T-helper 17 cell (primary cell): ENCODE measurements around the gene RFESD. TPM values are rescaled to one million over a fixed set of nuclear protein-coding genes. Genes with fewer than 3 reads are reported as not detected.
A peak's percentile ranks its signal among the peaks of the same experiment; 100 is the strongest.

Experiments
- ATAC-seq: fragments of 150-1000 bp; cut with Tn5 transposase; 2 replicates; pipeline ENCODE4 v1.10.0; 2021; ENCODE audit warnings: mild to moderate bottlenecking, moderate library complexity
- DNase-seq, 3 donors: peaks; one replicate each; pipeline versions ENCODE4 v3.0.0 to v3.0.0-alpha.2; 2020 to 2021
- H3K9me3 ChIP-seq: one replicate; pipeline ENCODE4 v1.7.0; 2013; ENCODE audit warnings: low read length, mild to moderate bottlenecking; ENCODE audit not compliant: control insufficient read depth, poor library complexity, severe bottlenecking
- H3K27ac Mint-ChIP-seq: one replicate; pipeline ENCODE4 v1.8.0; 2022; ENCODE audit warnings: mild to moderate bottlenecking, moderate library complexity, mixed read lengths
- H3K27me3 Mint-ChIP-seq: one replicate; pipeline ENCODE4 v1.8.0; 2022; ENCODE audit warnings: mixed read lengths
- H3K36me3 Mint-ChIP-seq: one replicate; pipeline ENCODE4 v1.8.0; 2022; ENCODE audit warnings: low read depth, mixed read lengths
- H3K4me1 Mint-ChIP-seq: one replicate; pipeline ENCODE4 v1.8.0; 2022; ENCODE audit warnings: mild to moderate bottlenecking, mixed read lengths
- H3K4me3 Mint-ChIP-seq: one replicate; pipeline ENCODE4 v1.8.0; 2022; ENCODE audit warnings: mild to moderate bottlenecking, moderate library complexity, mixed read lengths
- total RNA-seq, 4 donors: library from RNA in 2 of 4; stranded (reverse) in 2 of 4; gene quantifications; one replicate each; pipeline ENCODE4 v1.2.3 and lab custom pipeline; 2022 to 2026

The RFESD gene
- total RNA-seq, 2 donors from 2014 or later: 2.8 to 2.9 TPM

GRCh38 chr5:95655575-95655974, 9.0 kb downstream of the RFESD start:
- no peaks in the 10 kb centered on the region for H3K27me3 Mint-ChIP-seq
- DNase-seq: no peak
- no peaks in the 10 kb centered on the region for H3K9me3 ChIP-seq
- no peak overlapping the region for H3K4me3 Mint-ChIP-seq
- no peaks in the 10 kb centered on the region for H3K4me1 Mint-ChIP-seq
- H3K27ac Mint-ChIP-seq: no peak overlapping the region
- ATAC-seq: no peak
- peaks cover 5% of the 10 kb centered on the region for H3K36me3 Mint-ChIP-seq

GRCh38 chr5:95660060-95660459, 13.5 kb downstream of the RFESD start:
- no peak for ATAC-seq
- Mint-ChIP-seq H3K27me3 (no peaks in the 10 kb centered on the region), H3K4me3 (no peak overlapping the region), H3K27ac (no peak overlapping the region), H3K36me3 (peaks cover 4% of the 10 kb centered on the region), H3K4me1 (peaks cover 2% of the 10 kb centered on the region)
- DNase-seq: no peak
- H3K9me3 ChIP-seq: no peaks in the 10 kb centered on the region

GRCh38 chr5:95662946-95663345, 16.4 kb downstream of the RFESD start:
- DNase-seq (no peak), ATAC-seq (no peak)
- no peaks in the 10 kb centered on the region for H3K9me3 ChIP-seq
- Mint-ChIP-seq H3K36me3 (peaks cover 4% of the 10 kb centered on the region), H3K27me3 (no peaks in the 10 kb centered on the region), H3K27ac (no peak overlapping the region), H3K4me1 (peaks cover 2% of the 10 kb centered on the region), H3K4me3 (no peak overlapping the region)

- no peak overlapping the region for H3K27ac Mint-ChIP-seq
- peaks cover 2% of the 10 kb centered on the region for H3K4me1 Mint-ChIP-seq
- no peaks in the 10 kb centered on the region for H3K9me3 ChIP-seq
- peaks cover 4% of the 10 kb centered on the region for H3K36me3 Mint-ChIP-seq
- DNase-seq (peak in 1 of 3 donors; percentile 22), ATAC-seq (peak; percentile 60)
- H3K4me3 Mint-ChIP-seq: no peak overlapping the region
- no peaks in the 10 kb centered on the region for H3K27me3 Mint-ChIP-seq
Measured at GRCh38 chr5:95664204-95664786, 17.7 kb downstream of the RFESD start.

- Mint-ChIP-seq H3K4me3 (no peak overlapping the region), H3K27me3 (peaks cover 7% of the 10 kb centered on the region), H3K27ac (peak overlapping the region; percentile 61), H3K4me1 (no peaks in the 10 kb centered on the region), H3K36me3 (peaks cover 3% of the 10 kb centered on the region)
- ATAC-seq (no peak), DNase-seq (no peak)
- no peaks in the 10 kb centered on the region for H3K9me3 ChIP-seq
Measured at GRCh38 chr5:95667061-95667618, 20.6 kb downstream of the RFESD start.

GRCh38 chr5:95667678-95668077, 21.1 kb downstream of the RFESD start:
- H3K27me3 Mint-ChIP-seq: peaks cover 7% of the 10 kb centered on the region
- no peak overlapping the region for H3K4me3 Mint-ChIP-seq
- H3K27ac Mint-ChIP-seq: peak overlapping the region; percentile 61
- no peak for ATAC-seq
- no peaks in the 10 kb centered on the region for H3K4me1 Mint-ChIP-seq
- H3K9me3 ChIP-seq: no peaks in the 10 kb centered on the region
- DNase-seq: no peak
- H3K36me3 Mint-ChIP-seq: peaks cover 3% of the 10 kb centered on the region

- Mint-ChIP-seq H3K4me3 (no peak overlapping the region), H3K4me1 (no peaks in the 10 kb centered on the region), H3K27me3 (peaks cover 7% of the 10 kb centered on the region), H3K27ac (peak overlapping the region; percentile 61), H3K36me3 (peaks cover 3% of the 10 kb centered on the region)
- no peak for ATAC-seq
- DNase-seq: no peak
- no peaks in the 10 kb centered on the region for H3K9me3 ChIP-seq
Measured at GRCh38 chr5:95668216-95668615, 21.6 kb downstream of the RFESD start.

GRCh38 chr5:95668728-95669127, 22.2 kb downstream of the RFESD start:
- no peaks in the 10 kb centered on the region for H3K4me1 Mint-ChIP-seq
- no peaks in the 10 kb centered on the region for H3K9me3 ChIP-seq
- H3K27me3 Mint-ChIP-seq: peaks cover 7% of the 10 kb centered on the region
- no peak for ATAC-seq
- peaks cover 3% of the 10 kb centered on the region for H3K36me3 Mint-ChIP-seq
- no peak for DNase-seq
- no peak overlapping the region for H3K4me3 Mint-ChIP-seq
- H3K27ac Mint-ChIP-seq: no peak overlapping the region

- peaks cover 7% of the 10 kb centered on the region for H3K27me3 Mint-ChIP-seq
- no peak overlapping the region for H3K4me3 Mint-ChIP-seq
- no peak overlapping the region for H3K27ac Mint-ChIP-seq
- no peaks in the 10 kb centered on the region for H3K9me3 ChIP-seq
- DNase-seq: no peak
- ATAC-seq: no peak
- peaks cover 3% of the 10 kb centered on the region for H3K36me3 Mint-ChIP-seq
- no peaks in the 10 kb centered on the region for H3K4me1 Mint-ChIP-seq
Measured at GRCh38 chr5:95669540-95669939, 23.0 kb downstream of the RFESD start.

GRCh38 chr5:95669985-95670384, 23.4 kb downstream of the RFESD start:
- DNase-seq: no peak
- no peaks in the 10 kb centered on the region for H3K9me3 ChIP-seq
- Mint-ChIP-seq H3K4me1 (no peaks in the 10 kb centered on the region), H3K27me3 (peaks cover 7% of the 10 kb centered on the region), H3K36me3 (peaks cover 3% of the 10 kb centered on the region), H3K27ac (no peak overlapping the region), H3K4me3 (no peak overlapping the region)
- ATAC-seq: no peak

GRCh38 chr5:95670568-95670967, 24.0 kb downstream of the RFESD start:
- Mint-ChIP-seq H3K4me1 (no peaks in the 10 kb centered on the region), H3K27me3 (peaks cover 11% of the 10 kb centered on the region), H3K4me3 (no peak overlapping the region), H3K27ac (no peak overlapping the region), H3K36me3 (peaks cover 3% of the 10 kb centered on the region)
- H3K9me3 ChIP-seq: no peaks in the 10 kb centered on the region
- ATAC-seq: no peak
- no peak for DNase-seq

- H3K9me3 ChIP-seq: no peaks in the 10 kb centered on the region
- H3K27ac Mint-ChIP-seq: no peak overlapping the region
- ATAC-seq: no peak
- no peak overlapping the region for H3K4me3 Mint-ChIP-seq
- H3K36me3 Mint-ChIP-seq: peaks cover 9% of the 10 kb centered on the region
- DNase-seq: no peak
- peaks cover 18% of the 10 kb centered on the region for H3K27me3 Mint-ChIP-seq
- H3K4me1 Mint-ChIP-seq: no peaks in the 10 kb centered on the region
Measured at GRCh38 chr5:95671826-95672225, 25.2 kb downstream of the RFESD start.

GRCh38 chr5:95672641-95673040, 26.1 kb downstream of the RFESD start:
- H3K36me3 Mint-ChIP-seq: peaks cover 10% of the 10 kb centered on the region
- H3K27me3 Mint-ChIP-seq: peaks cover 24% of the 10 kb centered on the region
- H3K4me1 Mint-ChIP-seq: no peaks in the 10 kb centered on the region
- DNase-seq: no peak
- no peak overlapping the region for H3K27ac Mint-ChIP-seq
- H3K9me3 ChIP-seq: no peaks in the 10 kb centered on the region
- no peak overlapping the region for H3K4me3 Mint-ChIP-seq
- ATAC-seq: no peak

- H3K9me3 ChIP-seq: no peaks in the 10 kb centered on the region
- no peaks in the 10 kb centered on the region for H3K4me1 Mint-ChIP-seq
- H3K27ac Mint-ChIP-seq: no peak overlapping the region
- H3K27me3 Mint-ChIP-seq: peaks cover 24% of the 10 kb centered on the region
- DNase-seq: no peak
- ATAC-seq: no peak
- H3K36me3 Mint-ChIP-seq: peaks cover 10% of the 10 kb centered on the region
- H3K4me3 Mint-ChIP-seq: no peak overlapping the region
Measured at GRCh38 chr5:95673081-95673480, 26.5 kb downstream of the RFESD start.
